GM21360 (cell line): ENCODE measurements around the gene BACH1.

Experiments used
- ATAC-seq: cut with Tn5 transposase; IDR thresholded peaks from one replicate; pipeline ENCODE4 v1.9.1; 2021; ENCODE audit warnings: mild to moderate bottlenecking, moderate library complexity; ENCODE audit not compliant: unreplicated experiment

BACH1 gene

GRCh38 chr21:29290240-29290639 lies 8.5 kb upstream of the BACH1 start:
- ATAC-seq = no peak

GRCh38 chr21:29293495-29293894 lies 5.2 kb upstream of the BACH1 start:
- peak; percentile 85 for ATAC-seq

GRCh38 chr21:29295066-29295650 lies 3.6 kb upstream of the BACH1 start:
- ATAC-seq = no peak

- ATAC-seq = no peak
Observed at GRCh38 chr21:29296446-29296845, 2.3 kb upstream of the BACH1 start.

GRCh38 chr21:29297483-29298347 lies 1.0 kb upstream of the BACH1 start:
- no peak for ATAC-seq

GRCh38 chr21:29299046-29299915 lies 559 bp downstream of the BACH1 start:
- peak; percentile 18 for ATAC-seq

- peak; percentile 61 for ATAC-seq
Observed at GRCh38 chr21:29299916-29300806, 1.4 kb downstream of the BACH1 start.

GRCh38 chr21:29300807-29301138 lies 2.1 kb downstream of the BACH1 start:
- ATAC-seq = no peak

GRCh38 chr21:29301691-29302090 lies 3.0 kb downstream of the BACH1 start:
- ATAC-seq = no peak

GRCh38 chr21:29302359-29302875 lies 3.7 kb downstream of the BACH1 start:
- no peak for ATAC-seq

- no peak for ATAC-seq
Observed at GRCh38 chr21:29303288-29303687, 4.6 kb downstream of the BACH1 start.

- ATAC-seq = no peak
Observed at GRCh38 chr21:29304597-29304996, 5.9 kb downstream of the BACH1 start.

GRCh38 chr21:29305068-29305467 lies 6.3 kb downstream of the BACH1 start:
- ATAC-seq = no peak

GRCh38 chr21:29305561-29305960 lies 6.8 kb downstream of the BACH1 start:
- no peak for ATAC-seq

GRCh38 chr21:29306920-29307319 lies 8.2 kb downstream of the BACH1 start:
- ATAC-seq = peak; percentile 59

- no peak for ATAC-seq
Observed at GRCh38 chr21:29307718-29308455, 9.2 kb downstream of the BACH1 start.

- no peak for ATAC-seq
Observed at GRCh38 chr21:29308456-29308783, 9.7 kb downstream of the BACH1 start.

GRCh38 chr21:29309703-29310102 lies 11.0 kb downstream of the BACH1 start:
- ATAC-seq = no peak

- no peak for ATAC-seq
Observed at GRCh38 chr21:29311802-29312201, 13.1 kb downstream of the BACH1 start.

- ATAC-seq = no peak
Observed at GRCh38 chr21:29312981-29313380, 14.3 kb downstream of the BACH1 start.
